Muscle of leg (tissue), 11 donors: ENCODE measurements around the gene HIBCH. TPM values are rescaled to one million over a fixed set of nuclear protein-coding genes. Genes with fewer than 3 reads are reported as not detected.
"Not testable (repeated sequence)": the region's sequence is repeated elsewhere in the genome, so short reads cannot be mapped to it uniquely, and the experiment has no call there.

Experiments used
- DNase-seq: peaks from one replicate; pipeline ENCODE4 v3.0.0; 2013
- H3K27ac ChIP-seq: one replicate; pipeline ENCODE4 v1.5.1; 2013; ENCODE audit warnings: mild to moderate bottlenecking, low read length, control low read depth
- H3K27me3 ChIP-seq: one replicate; pipeline ENCODE4 v1.6.1; 2013; ENCODE audit warnings: low read length; ENCODE audit not compliant: control insufficient read depth, insufficient read depth
- H3K36me3 ChIP-seq: one replicate; pipeline ENCODE4 v1.6.1; 2013; ENCODE audit warnings: low read length; ENCODE audit not compliant: control insufficient read depth, insufficient read depth
- H3K4me1 ChIP-seq: one replicate; pipeline ENCODE4 v1.6.1; 2013; ENCODE audit warnings: low read length; ENCODE audit not compliant: control insufficient read depth, insufficient read depth
- H3K4me3 ChIP-seq: one replicate; pipeline ENCODE4 v1.5.1; 2013; ENCODE audit warnings: low read length, control low read depth
- H3K9me3 ChIP-seq: replicated peaks from 2 replicates; pipeline ENCODE4 v1.6.1; 2013; ENCODE audit warnings: low read depth, low read length; ENCODE audit not compliant: control insufficient read depth
- WGBS: methylation state at CpG from one replicate; pipeline ENCODE4 v1.1.5; 2013; ENCODE audit warnings: missing lambda C conversion rate; ENCODE audit not compliant: insufficient coverage; 5-methylcytosine and 5-hydroxymethylcytosine counted together
- polyA plus RNA-seq, 8 donors: library from polyadenylated mRNA; unstranded; fragments of 120-200 nt; gene quantifications; one replicate each; pipeline versions ENCODE4 v1.2.1 to v1.2.3, GENCODE V29; 2013; ENCODE audit warnings: inconsistent platforms in 1 of 8, low replicate concordance in 1 of 8; ENCODE audit not compliant: insufficient read length in 8 of 8, insufficient read depth in 1 of 8
- total RNA-seq: library from RNA; stranded (reverse); fragments of 120-200 nt; gene quantifications from one replicate; pipeline ENCODE4 v1.2.4, GENCODE V29; 2013

HIBCH gene
- total and polyA plus RNA-seq, 9 donors: 21.5 to 39.6 (median 30.0) TPM

GRCh38 chr2:190261851-190262250, 57.8 kb downstream of the HIBCH start:
- Histone ChIP-seq H3K27ac (no peak overlapping the region), H3K36me3 (peaks cover 8% of the 10 kb centered on the region), H3K4me1 (no peaks in the 10 kb centered on the region), H3K4me3 (no peak overlapping the region), H3K27me3 (no peaks in the 10 kb centered on the region), H3K9me3 (peaks cover 2% of the 10 kb centered on the region)
- WGBS: no CpG with 5 or more reads among the region's 2 CpGs
- DNase-seq: no peak

- H3K27me3 ChIP-seq: no peaks in the 10 kb centered on the region
- H3K4me3 ChIP-seq: no peak overlapping the region
- no peaks in the 10 kb centered on the region for H3K4me1 ChIP-seq
- no CpG with 5 or more reads among the region's 3 CpGs for WGBS
- no peak for DNase-seq
- H3K9me3 ChIP-seq: peaks cover 2% of the 10 kb centered on the region
- peaks cover 23% of the 10 kb centered on the region for H3K36me3 ChIP-seq
- no peak overlapping the region for H3K27ac ChIP-seq
Measured at GRCh38 chr2:190256087-190256486, 63.5 kb downstream of the HIBCH start.

- no peak overlapping the region for H3K4me3 ChIP-seq
- no CpG with 5 or more reads among the region's 3 CpGs for WGBS
- no peaks in the 10 kb centered on the region for H3K4me1 ChIP-seq
- no peak for DNase-seq
- no peak overlapping the region for H3K27ac ChIP-seq
- H3K36me3 ChIP-seq: peaks cover 23% of the 10 kb centered on the region
- H3K27me3 ChIP-seq: no peaks in the 10 kb centered on the region
- peaks cover 2% of the 10 kb centered on the region for H3K9me3 ChIP-seq
Measured at GRCh38 chr2:190255676-190256075, 64.0 kb downstream of the HIBCH start.

- DNase-seq: no peak
- no peaks in the 10 kb centered on the region for H3K27me3 ChIP-seq
- H3K36me3 ChIP-seq: peaks cover 26% of the 10 kb centered on the region
- WGBS: 75% methylated on average over 1 of the region's 3 CpGs
- H3K4me3 ChIP-seq: no peak overlapping the region
- no peaks in the 10 kb centered on the region for H3K4me1 ChIP-seq
- no peak overlapping the region for H3K27ac ChIP-seq
- peaks cover 2% of the 10 kb centered on the region for H3K9me3 ChIP-seq
Measured at GRCh38 chr2:190254063-190254850, 65.4 kb downstream of the HIBCH start.

GRCh38 chr2:190250421-190250820, 69.2 kb downstream of the HIBCH start:
- WGBS: 50% methylated on average over 1 of the region's 2 CpGs
- DNase-seq: no peak
- no peaks in the 10 kb centered on the region for H3K4me1 ChIP-seq
- H3K9me3 ChIP-seq: no peaks in the 10 kb centered on the region
- no peaks in the 10 kb centered on the region for H3K27me3 ChIP-seq
- no peak overlapping the region for H3K27ac ChIP-seq
- H3K36me3 ChIP-seq: peaks cover 27% of the 10 kb centered on the region
- H3K4me3 ChIP-seq: no peak overlapping the region

- no peaks in the 10 kb centered on the region for H3K36me3 ChIP-seq
- peaks cover 3% of the 10 kb centered on the region for H3K9me3 ChIP-seq
- H3K4me1 ChIP-seq: no peaks in the 10 kb centered on the region
- no peak overlapping the region for H3K4me3 ChIP-seq
- no peak for DNase-seq
- no peak overlapping the region for H3K27ac ChIP-seq
- no CpG with 5 or more reads among the region's 2 CpGs for WGBS
- H3K27me3 ChIP-seq: no peaks in the 10 kb centered on the region
Measured at GRCh38 chr2:190235551-190236075, 84.0 kb downstream of the HIBCH start.

GRCh38 chr2:190235101-190235500, 84.5 kb downstream of the HIBCH start:
- WGBS: 100% methylated on average over 1 of the region's 4 CpGs
- Histone ChIP-seq H3K27me3 (no peaks in the 10 kb centered on the region), H3K4me3 (no peak overlapping the region), H3K4me1 (no peaks in the 10 kb centered on the region), H3K27ac (no peak overlapping the region), H3K9me3 (peaks cover 2% of the 10 kb centered on the region), H3K36me3 (no peaks in the 10 kb centered on the region)
- DNase-seq: no peak

GRCh38 chr2:190223989-190224388, 95.6 kb downstream of the HIBCH start:
- not testable (repeated sequence) for H3K4me3 ChIP-seq, H3K27me3 ChIP-seq, DNase-seq, H3K36me3 ChIP-seq, H3K27ac ChIP-seq, H3K4me1 ChIP-seq, H3K9me3 ChIP-seq
- 99% methylated on average over 10 of the region's 12 CpGs for WGBS

- H3K4me1 ChIP-seq, H3K4me3 ChIP-seq, H3K27me3 ChIP-seq, H3K36me3 ChIP-seq, H3K27ac ChIP-seq, DNase-seq, H3K9me3 ChIP-seq: not testable (repeated sequence)
- no CpG with 5 or more reads among the region's 2 CpGs for WGBS
Measured at GRCh38 chr2:190222745-190223144, 96.9 kb downstream of the HIBCH start.

GRCh38 chr2:190221429-190221828, 98.2 kb downstream of the HIBCH start:
- no peak overlapping the region for H3K4me3 ChIP-seq
- peaks cover 8% of the 10 kb centered on the region for H3K36me3 ChIP-seq
- H3K27ac ChIP-seq: no peak overlapping the region
- H3K4me1 ChIP-seq: peaks cover 5% of the 10 kb centered on the region
- no peak for DNase-seq
- H3K27me3 ChIP-seq: no peaks in the 10 kb centered on the region
- H3K9me3 ChIP-seq: peaks cover 8% of the 10 kb centered on the region
- WGBS: no CpG with 5 or more reads among the region's 7 CpGs
